Brain microvascular endothelial cell (primary cell): ENCODE measurements around the gene ASXL2.

Source experiments
- DNase-seq: peaks from one replicate; pipeline ENCODE4 v3.0.0-alpha.2; 2020
- H3K27ac ChIP-seq: fragments of 250-450 bp; sonication (Bioruptor Pico); 2 replicates; pipeline ENCODE4 v1.5.1; 2020; ENCODE audit warnings: mild to moderate bottlenecking, moderate library complexity
- H3K27me3 ChIP-seq: fragments of 250-450 bp; sonication (Bioruptor Pico); replicated peaks from 2 replicates; pipeline ENCODE4 v1.5.1; 2020; ENCODE audit warnings: mild to moderate bottlenecking
- H3K36me3 ChIP-seq: fragments of 250-450 bp; sonication (Bioruptor Pico); replicated peaks from 2 replicates; pipeline ENCODE4 v1.5.1; 2020; ENCODE audit warnings: mild to moderate bottlenecking
- H3K4me3 ChIP-seq: 2 replicates; pipeline ENCODE4 v1.5.1; 2011; ENCODE audit warnings: low read depth, mild to moderate bottlenecking, control low read depth, low read length, moderate library complexity
- in situ Hi-C: cut with HindIII; loops from 2 replicates; pipeline ENCODE4 v1.10.0; 2017; ENCODE audit warnings: low sequenced_read_pairs, low pct_ligation_motif_present
- TF ChIP-seq, protein P1 (sequence below): IDR thresholded peaks from 2 replicates; pipeline ENCODE4 v1.5.1; 2011; ENCODE audit warnings: low read depth, mild to moderate bottlenecking, moderate library complexity, low read length, control low read depth, inconsistent platforms; ENCODE audit errors: missing control alignments

ASXL2 gene

DNA sequence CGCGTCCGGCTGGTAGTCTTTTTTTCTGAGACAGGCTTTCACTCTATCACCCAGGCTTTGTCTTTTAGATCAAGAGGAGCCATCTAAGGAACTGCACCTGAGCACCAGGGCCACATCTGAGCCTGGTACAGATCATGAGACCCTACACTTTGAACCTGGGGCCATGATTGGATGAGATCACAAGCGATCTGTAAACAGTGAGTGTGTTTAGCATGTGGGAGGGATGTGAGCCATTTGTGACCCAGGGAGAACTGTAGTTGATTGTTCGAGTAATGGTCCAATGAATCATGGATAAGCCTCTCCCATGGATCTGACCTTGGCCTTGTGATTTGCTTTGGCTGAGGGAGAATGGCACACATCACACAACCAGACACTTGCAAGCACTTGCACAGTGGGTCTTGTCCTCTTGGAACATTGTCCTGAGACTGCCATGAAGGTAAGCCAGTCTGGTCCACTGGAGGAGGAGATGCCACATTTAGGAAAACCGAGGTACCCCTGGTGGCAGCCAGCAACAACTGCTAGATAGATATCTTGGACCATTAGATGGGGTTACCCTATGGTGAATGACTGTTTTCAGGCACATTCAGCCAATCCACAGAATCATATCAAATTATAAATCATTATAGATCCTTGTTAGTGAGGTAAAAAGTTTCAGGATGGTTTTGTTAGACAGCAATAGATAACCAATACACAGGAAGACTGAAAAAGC lies 185.4 kb downstream of the ASXL2 start:
- no peak overlapping the region for H3K4me3 ChIP-seq

GRCh38 chr2:25692143-25692542 lies 186.1 kb downstream of the ASXL2 start:
- TF ChIP-seq, protein P1, sequence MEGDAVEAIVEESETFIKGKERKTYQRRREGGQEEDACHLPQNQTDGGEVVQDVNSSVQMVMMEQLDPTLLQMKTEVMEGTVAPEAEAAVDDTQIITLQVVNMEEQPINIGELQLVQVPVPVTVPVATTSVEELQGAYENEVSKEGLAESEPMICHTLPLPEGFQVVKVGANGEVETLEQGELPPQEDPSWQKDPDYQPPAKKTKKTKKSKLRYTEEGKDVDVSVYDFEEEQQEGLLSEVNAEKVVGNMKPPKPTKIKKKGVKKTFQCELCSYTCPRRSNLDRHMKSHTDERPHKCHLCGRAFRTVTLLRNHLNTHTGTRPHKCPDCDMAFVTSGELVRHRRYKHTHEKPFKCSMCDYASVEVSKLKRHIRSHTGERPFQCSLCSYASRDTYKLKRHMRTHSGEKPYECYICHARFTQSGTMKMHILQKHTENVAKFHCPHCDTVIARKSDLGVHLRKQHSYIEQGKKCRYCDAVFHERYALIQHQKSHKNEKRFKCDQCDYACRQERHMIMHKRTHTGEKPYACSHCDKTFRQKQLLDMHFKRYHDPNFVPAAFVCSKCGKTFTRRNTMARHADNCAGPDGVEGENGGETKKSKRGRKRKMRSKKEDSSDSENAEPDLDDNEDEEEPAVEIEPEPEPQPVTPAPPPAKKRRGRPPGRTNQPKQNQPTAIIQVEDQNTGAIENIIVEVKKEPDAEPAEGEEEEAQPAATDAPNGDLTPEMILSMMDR, result no peak
- Histone ChIP-seq H3K4me3 (no peak overlapping the region), H3K27me3 (no peaks in the 10 kb centered on the region), H3K27ac (no peak overlapping the region), H3K36me3 (no peaks in the 10 kb centered on the region)
- no peak for DNase-seq
- in situ Hi-C loops, result no loop called here

More for the DNA sequence above, 185.4 kb downstream of the ASXL2 start:
- Histone ChIP-seq H3K36me3 (no peaks in the 10 kb centered on the region), H3K27ac (no peak overlapping the region), H3K27me3 (no peaks in the 10 kb centered on the region)
- TF ChIP-seq, protein P1, result peak; percentile 14
- no peak for DNase-seq
- in situ Hi-C loops, result no loop called here

GRCh38 chr2:25690058-25690457 lies 188.2 kb downstream of the ASXL2 start:
- Histone ChIP-seq H3K27ac (no peak overlapping the region), H3K36me3 (no peaks in the 10 kb centered on the region), H3K4me3 (no peak overlapping the region), H3K27me3 (no peaks in the 10 kb centered on the region)
- DNase-seq, result peak; percentile 47
- TF ChIP-seq, protein P1, result no peak
- in situ Hi-C loops, result no loop called here

GRCh38 chr2:25688236-25688635 lies 190.1 kb downstream of the ASXL2 start:
- no peaks in the 10 kb centered on the region for H3K27me3 ChIP-seq
- H3K36me3 ChIP-seq, result no peaks in the 10 kb centered on the region
- TF ChIP-seq, protein P1, result no peak
- in situ Hi-C loops, result no loop called here
- H3K27ac ChIP-seq, result no peak overlapping the region
- DNase-seq, result no peak
- no peak overlapping the region for H3K4me3 ChIP-seq

GRCh38 chr2:25685741-25686140 lies 192.5 kb downstream of the ASXL2 start:
- TF ChIP-seq, protein P1, result no peak
- H3K36me3 ChIP-seq, result no peaks in the 10 kb centered on the region
- in situ Hi-C loops, result no loop called here
- H3K4me3 ChIP-seq, result no peak overlapping the region
- no peak overlapping the region for H3K27ac ChIP-seq
- DNase-seq, result no peak
- no peaks in the 10 kb centered on the region for H3K27me3 ChIP-seq
